HuH-7 (cell line): Measurements from ENCODE around the gene MAL.

Source experiments
- DNase-seq: peaks from one replicate; pipeline ENCODE4 v3.0.0; 2011; ENCODE audit warnings: low spot score

Gene MAL

DNA sequence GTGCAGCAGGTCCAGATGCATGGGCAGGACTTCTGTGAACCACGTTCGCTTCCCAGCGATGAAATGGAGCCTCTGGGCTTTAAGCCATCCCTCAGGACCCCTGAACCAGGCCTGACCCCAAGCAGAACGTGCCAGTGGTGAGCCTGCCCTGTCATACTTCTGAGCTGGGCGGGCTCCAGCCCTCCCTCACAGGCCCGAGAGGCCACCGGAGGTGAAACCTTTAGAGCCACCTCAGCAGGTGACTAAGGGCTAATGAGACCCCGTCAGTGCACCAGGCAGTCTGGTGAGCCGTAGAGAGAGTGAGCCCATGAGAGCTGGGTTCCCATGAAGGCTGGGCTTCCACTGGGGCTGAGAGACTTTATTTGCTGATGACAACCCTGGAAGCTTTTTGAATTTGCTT, 8.9 kb upstream of the MAL start:
- no peak for DNase-seq

DNA sequence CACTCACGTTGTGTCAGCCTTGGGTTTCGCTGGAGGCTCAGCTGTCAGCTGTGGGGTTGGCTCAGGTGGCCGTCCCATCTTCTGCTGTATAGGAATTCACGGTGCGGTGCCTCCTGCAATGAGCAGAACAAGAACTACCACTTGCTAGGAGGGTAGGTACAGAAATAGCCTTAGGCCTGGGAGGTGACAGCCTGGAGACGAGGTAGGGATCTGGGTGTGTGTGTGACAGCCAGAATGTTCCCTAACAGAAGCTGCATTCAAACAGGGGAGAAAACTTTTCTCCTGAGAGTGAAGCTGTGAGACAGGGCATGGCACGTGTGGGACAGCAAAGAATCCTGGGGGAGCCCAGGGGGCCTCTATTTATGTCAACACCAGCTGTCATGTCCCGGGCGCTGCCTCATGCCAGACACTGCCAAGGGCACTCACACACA, 8.4 kb upstream of the MAL start:
- no peak for DNase-seq

DNA sequence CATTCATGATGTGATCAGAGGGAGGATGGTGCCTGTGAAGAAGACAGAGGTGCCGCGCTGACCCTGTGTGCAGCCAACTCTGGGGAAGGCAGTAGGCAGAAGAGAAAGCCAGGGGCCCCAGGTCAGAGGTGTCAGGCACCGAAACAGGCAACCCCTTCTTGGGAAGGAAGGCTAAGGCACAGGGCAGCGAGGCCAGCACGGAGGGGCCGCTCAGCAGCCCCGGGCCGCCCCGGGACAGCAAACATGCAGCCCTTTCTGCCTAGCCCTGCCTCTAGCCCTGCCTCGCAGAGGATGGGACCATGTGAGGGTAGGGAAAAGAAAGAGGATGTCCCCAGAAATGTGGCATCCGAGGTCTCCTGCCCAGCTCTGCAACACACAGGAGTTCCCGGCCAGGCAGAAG, 7.7 kb upstream of the MAL start:
- no peak for DNase-seq

DNA sequence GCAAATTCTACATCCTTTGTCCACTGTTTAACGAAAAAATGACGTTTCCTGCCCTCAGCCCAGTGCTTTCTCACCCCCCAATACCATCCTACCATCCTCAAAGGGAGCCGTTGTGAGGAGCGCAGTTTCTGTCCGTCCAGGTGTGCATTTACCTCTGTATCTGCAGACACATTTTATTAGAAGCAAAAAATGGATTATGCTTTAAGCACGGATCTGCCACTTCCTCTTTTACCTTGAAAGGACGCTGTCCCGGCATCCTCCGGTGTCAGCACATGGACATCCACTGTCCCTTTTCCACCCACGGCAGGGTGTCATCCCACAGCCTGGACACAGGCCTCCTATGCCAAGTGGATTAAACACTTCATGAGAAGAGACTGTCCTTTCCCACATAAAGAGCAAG, 7.2 kb upstream of the MAL start:
- DNase-seq, result no peak

DNA sequence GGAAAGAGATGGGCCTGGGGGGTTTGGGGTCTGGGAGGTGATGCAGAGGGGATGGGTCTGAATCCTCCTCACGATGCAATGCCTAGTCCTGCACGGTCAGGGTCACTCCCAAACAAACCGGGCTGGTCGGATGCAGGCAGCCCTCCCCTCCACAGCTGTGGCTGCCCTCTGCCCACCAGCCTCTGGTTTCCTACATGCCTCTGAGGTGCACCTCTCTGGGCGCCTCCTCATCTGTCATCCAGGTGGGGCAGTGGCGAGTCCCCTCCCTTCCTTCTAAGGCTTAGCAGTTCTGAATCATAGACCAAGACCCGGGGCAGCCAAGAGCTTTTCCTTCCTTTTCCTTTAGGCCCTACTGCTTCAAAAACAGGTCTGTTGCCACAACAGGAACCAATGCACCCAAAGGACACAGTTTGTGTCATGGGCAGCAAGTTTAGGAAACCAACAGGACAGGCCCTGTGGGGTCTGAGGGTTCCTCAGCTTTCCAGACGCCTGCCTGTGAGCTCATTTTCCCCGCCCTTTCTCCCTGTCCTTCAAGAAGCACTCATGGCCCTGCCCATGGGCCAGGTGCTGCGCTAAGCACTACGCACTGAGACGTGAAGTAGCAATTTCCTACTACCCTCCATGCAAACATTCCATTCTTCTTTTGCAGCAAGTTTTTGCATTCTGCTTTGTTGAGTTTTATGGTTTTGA, 6.5 kb upstream of the MAL start:
- no peak for DNase-seq

DNA sequence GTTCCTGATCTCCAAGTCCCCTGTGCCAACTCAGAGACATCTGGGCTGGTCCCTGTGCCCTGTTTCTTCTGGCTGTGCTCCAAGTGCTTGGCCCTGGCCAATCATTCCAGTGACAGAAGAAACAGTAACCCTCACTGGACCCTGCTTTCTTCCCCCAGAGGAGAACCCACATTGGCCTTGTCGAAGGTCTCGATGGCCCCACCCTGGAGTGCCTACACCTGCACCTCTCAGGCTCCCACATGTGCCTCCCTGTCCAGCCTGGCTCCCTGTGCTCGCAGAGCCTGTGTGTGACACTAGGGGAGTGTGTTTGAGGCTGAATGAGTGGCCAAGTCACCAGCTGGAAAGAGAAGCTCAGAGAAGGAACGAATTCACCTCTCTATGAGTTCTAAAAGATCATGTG, 5.9 kb upstream of the MAL start:
- no peak for DNase-seq

DNA sequence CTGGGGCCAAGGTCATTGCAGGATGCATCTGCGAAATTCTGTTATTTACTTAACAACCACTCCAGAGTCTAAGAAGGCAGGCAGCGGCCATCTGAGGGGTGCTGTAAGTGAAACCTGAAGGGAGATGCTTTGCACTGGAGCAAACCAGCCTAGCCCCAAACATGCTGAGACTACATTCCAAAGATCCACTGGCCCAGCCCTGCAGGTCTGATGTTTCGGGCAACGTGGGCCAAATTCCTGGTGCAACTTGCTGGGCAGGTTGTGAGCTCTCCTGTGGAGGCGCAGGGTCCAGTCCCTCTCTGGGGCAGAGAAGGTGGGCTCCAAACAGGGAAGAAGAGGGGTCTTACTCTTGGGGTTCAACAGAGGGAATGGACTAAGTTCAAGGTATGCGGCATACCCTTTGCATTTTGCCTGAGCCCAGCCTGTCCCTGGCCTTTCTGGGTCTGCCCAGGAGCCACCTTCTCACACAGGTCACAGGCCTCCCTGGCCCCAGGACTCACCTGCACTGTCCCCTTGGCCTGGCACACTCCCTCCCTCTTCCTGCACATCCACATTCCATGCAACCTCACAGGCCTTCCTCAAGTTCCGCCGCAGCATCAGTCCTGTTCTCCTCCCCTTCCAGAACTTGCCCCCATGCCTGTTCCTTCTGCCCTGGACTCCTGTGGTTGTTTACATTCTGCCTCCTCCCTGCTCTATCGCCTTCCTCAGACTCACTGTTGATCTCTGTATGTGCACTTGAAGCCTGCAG, 5.1 kb upstream of the MAL start:
- DNase-seq, result no peak

DNA sequence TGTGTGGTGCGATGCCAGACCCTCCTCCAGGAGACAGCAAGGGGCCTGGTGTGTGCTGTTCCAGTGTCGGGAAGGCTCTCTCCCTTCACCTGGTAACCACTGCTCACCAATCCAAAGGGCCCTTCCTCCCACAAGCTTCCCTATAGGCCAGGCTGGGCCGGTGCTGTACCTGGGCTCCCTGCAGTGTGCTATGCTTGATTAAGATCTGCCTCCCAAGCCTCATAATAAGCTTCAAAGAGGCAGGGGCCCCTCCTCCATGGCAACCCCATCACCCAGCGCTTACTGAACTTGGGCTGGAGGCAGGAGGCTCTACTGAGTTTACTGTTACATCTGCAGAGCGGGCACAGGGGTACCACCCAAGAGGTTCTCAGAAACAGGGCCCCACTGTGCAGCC, 4.5 kb upstream of the MAL start:
- DNase-seq, result no peak

DNA sequence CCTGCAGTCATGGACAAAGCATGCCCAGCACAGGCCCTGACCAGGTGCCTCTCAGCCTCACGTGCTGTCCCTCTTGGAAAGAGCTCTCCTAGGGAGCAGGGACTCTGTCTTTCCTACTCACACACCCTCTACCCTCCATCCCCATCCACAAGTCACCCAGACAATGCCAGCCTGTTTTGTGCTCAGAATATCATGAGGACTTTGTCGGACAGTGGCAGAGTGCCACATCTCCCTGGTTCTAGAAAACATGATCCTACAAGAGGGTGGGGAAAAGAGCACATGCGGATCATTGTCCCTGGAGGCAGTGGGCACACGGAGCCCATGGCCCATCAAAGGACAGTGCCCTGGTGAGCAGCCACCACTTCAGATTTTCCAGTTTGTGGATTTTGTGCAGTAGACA, 3.7 kb upstream of the MAL start:
- DNase-seq, result no peak

DNA sequence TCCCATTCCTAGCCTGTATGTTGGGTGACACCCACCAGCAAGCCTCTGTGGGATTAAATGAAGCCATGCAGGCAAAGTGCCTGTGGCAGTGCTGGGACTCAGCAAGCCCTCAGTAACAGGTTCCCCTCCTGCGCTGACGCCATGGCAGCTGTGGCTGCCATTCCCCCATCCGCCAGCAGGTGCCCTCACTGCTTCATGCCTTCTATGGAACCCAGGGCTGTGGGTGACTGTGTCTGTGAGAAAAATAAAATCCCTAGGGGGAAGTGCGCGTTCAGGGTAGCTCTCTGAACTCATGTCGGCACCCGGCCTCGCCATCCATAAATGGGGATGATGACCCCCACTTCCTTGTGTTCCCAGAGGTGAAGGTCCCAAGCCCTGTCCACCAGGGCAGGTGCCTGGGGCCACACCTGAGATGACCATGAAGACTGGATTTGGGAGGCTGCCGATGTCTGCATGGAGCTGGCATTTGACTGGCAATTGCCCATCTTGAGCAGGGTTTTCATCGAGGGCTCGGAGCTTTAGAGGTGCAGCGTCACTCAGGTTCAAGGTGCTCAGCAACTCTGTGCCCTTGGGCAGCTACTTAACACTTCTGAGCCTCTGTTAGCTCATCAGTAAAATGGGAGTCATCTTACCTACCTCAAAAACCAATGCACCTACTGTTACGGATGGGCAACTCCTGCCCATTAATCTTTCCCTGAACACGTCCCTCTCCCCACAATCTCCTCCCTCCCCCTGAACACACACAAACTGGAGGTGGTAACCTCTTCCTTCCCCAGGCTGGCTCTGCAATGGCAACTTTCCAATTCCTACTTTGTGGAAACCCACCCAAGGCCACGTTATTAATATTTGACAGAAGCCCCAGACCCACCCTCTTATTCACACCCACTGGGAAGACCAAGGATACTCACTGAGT, 2.9 kb upstream of the MAL start:
- peak; percentile 91 for DNase-seq

DNA sequence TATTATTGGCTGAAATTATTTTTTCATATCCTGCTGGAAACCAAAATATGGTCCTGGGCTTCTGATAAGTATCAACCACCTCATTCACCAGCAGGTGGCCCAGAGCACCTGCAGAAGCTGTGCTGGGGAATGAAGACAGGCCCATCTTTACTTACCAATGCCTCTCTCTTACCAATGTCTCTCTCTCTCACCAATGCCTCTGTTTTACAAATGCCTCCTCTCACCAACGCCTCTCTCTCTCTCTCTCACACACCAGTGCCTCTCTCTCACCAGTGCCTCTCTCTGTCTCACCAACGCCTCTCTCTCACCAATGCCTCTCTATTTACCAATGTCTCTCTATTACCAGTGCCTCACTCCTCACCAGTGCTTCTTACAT, 2.3 kb upstream of the MAL start:
- DNase-seq, result peak; percentile 45

DNA sequence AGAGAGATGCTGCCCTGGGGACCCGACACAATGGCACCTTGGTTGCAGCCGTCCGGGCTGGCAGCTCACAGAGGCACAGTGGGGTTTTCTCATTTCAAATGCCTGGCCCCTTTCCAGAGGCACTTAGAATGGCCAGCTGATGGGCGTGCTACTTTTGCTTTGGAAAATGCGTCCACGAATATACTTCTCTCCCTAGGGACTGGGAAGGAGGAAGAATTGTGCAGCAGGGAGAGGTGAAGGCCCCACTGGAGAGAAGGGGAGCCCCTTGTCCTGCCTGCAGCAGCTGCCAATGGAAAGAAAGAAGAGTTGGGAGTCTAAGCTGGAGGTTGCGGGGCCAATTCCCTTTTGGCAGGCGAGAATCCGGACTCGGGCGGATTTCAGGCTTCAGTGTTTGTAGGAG, 1.1 kb upstream of the MAL start:
- no peak for DNase-seq

DNA sequence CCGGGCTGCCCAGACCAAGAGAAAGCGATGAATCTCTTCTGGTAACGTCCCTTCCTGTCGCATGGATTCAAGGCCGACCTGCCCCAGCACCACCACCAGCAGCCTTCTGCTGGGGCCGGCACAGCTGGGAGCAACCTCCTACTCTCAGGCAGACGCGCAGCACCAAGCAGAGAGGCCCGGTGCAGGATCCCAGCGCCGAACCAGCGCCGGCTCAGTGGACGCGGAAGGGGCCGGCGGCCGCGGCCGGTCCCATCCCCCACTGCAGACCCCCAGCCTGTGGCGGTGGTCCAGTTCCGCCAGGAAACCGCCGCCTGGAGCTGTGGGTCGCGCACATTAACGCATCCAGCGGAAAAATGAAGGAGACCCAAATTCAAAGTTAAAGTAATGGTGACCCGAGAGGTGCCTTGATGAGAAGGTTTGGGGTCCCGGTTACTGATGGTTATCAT, 525 bp upstream of the MAL start:
- no peak for DNase-seq

DNA sequence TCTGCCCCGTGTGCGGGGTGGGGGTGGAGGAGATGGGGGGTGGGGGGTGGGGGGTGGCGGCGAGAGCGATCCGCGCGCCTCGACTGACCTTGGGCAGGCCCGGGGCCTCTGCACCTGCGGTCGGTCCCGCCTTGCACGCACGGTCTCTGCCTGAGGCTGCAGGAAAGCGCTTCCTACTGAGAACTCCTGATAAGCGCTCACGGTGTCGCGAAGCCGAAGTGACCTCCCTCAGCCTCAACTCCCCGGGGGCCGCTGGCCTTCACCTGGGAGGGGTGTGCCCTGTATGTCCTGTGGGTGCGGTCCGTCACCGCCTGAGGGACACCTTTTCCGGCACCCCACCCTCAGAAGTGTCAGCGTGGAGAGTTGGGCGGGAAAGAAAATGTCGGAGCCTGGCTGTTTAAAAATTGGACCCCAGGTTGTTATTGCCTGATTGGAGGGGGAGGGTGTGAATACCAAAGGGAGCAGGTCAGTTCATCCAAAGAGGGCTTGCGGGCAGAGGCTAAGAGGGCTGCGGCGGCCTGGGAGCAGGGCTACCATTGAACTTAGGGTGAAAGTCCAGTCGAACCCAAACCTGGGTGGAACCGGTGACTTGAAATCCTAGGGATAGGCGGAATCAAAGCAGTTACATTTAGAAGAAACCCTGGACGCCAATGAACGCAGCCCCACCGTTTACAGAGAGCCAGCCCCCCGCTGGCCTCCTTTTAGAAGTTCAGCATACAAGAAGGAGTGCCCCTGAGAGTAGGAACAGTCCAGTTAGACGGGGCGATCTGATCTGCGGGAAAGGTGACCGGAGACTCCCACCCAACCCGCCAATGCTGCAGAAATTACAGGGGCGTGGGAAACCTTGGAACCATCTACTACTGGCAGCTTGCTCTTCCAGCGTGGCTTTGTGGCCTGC, 1.2 kb downstream of the MAL start:
- no peak for DNase-seq

DNA sequence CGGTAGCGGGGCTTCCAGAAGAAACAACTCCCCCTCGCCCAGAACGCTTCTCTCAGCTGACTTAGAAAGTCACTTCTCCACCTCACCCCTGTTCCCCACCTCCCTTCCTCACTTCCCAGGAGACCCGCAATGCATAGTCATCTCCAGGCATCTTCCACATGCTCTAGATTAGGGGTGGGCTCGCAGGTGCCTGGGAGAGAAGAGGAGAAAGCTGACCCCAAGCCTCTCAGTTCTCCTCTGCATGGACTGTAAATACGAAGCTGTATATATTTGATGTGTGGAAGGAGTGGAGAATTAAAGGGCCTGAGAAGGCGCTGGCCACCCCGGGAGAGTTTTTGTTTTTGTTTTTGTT, 1.8 kb downstream of the MAL start:
- no peak for DNase-seq

DNA sequence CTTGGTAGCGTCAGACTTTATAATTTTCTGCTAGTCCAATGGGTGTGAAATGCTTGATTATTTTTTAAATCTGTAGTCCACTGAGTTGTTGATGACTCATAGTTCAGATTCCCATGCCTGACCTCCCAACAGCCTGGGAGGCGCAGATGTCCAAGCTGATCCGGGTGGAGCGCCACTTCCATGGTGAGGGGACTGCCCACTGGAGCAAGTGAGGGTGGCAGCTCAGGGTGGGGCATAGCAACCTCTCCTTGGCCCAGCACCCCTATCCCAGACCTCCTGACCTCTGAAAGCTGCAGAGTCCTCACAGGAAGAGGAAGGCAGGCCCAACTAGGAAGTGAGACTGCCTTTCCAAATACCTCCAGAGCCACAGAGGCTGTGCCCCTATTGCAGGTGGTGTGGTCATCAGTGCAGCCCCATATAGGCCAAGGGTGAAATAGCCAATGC, 4.4 kb downstream of the MAL start:
- DNase-seq, result no peak

DNA sequence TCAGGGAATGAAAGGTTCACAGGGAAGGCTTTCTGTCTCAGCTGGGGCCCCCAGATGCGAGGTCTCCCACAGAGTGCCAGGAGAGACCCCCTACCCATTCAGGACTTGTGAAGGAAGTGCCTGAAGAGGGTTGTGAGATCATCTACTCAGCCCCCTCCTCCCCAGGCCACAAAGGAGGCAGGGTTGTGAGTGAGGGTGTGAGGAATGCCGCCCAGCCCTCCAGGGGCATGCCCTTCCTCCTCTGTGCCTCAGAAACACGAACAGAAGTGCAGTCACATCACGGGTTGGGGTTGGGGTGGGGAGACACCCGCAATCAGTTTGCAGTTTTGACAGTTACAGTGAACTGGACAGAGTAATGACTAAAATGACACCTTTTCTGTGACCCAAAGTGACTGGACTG, 5.0 kb downstream of the MAL start:
- no peak for DNase-seq

DNA sequence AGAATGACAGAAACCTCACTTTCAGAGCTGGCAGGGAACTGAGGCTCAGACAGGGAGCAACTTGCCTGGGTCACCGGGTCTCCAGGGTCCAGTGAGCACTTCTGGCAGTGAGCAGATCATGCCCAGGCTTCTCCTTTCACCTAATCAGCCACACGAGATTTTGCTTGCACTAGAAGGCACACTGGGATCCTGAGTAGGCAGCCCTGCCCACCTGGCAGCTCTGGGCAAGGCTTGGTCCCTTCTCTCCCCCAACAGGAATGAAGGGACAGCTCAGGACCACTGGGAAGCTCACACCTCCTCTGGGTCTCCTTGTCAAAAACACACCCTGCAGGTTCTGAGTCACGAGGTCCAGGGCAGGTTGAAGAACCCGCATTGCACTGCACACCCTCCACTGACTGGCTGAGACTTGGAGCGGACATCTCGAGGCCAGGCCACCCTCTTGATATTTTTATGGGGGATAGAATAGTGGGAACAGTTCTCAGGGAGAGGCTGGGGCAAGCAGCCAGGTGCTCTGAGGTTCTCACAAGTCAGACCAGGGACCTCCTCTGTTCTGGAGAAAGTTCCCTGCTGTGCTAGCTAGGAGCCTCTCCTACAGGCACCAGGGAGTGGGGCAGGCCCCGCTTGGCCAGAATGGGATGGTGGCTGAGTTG, 5.7 kb downstream of the MAL start:
- DNase-seq, result no peak

DNA sequence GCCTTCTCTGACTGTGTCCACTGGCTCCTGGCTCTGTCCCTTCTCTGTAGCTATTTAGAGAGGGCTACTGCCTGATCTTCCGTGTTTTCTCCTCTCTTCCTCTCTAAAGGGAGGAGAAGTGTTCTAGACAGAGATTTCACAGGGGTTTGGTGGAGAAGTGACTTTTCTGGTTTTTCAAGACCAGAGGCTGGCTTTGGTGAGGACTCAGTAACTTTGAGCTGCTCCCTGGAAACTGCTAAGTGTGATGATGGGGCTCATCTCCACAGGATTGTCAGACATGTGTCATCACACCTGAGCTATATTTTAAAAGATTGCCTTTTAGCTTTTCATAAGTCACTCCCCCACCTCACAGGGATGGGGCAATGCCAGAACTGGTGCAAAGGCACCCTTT, 6.2 kb downstream of the MAL start:
- no peak for DNase-seq

DNA sequence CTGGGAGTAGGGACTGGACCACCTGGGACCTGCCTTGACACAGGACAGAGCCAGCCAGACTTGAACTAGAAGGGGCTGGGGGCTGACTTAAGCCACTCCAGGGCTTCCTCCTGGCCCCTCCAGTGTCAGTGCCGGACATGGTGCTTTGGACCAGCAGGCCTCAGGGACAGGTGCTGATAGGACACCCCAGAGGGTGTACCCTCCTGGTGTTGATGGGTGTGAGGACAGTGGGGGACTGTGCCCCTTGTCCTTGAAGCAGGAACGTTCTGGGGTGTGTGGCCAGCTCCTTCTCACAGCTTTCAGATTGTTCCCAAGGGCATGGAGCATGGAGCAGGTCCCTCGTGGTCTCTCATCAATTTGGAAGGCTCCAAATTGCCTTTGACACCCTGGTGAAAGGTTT, 6.8 kb downstream of the MAL start:
- DNase-seq, result no peak

DNA sequence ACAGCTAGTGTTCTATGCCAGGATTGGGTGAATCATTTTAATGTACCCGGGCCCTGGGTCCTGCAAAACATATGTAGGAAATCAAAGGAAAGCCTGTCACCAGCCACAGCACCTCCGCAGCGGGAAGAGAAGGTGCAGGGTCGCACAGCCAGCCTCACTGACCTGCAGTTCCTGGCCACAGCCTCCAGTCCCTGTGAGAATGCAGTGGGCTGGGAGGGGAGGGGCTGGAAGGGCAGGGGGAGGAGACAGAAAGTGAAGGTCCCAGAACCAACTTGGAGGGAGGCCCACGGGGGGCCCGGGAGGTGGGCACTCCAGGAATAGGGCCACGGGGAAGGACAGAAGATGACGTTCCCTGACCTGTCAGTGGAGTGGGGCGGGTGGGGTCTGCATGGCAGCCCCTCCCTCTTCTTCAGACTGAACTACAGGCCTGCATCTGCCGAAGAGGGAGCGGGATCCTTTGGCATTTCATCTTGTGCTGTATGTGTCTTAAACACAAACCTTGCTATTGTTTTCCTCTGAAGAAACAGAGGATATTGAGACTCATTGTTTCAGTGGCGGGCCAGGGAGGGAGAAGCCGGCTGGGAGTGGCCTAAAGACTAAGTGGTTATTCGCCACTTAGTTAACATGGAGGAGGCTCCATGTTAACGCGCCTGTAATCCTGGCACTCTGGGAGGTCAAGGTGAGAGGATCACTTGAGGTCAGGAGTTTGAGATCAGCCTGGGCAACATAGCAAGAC, 7.5 kb downstream of the MAL start:
- no peak for DNase-seq
